Peyer's patch (tissue), 4 donors: ENCODE measurements around the gene ARHGEF25.

ENCODE experiments used
- CTCF ChIP-seq, 6 experiments: fragments of 450-650 bp in 4 of 6; fragments of 200-600 bp in 2 of 6; sonication (generic) in 1 of 6; IDR thresholded peaks; one replicate each; pipeline ENCODE4 v1.5.1; 2017 to 2019; ENCODE audit warnings: antibody characterized with exemption in 6 of 6, mild to moderate bottlenecking in 3 of 6, moderate library complexity in 1 of 6
- POLR2A ChIP-seq, 2 donors: fragments of 450-650 bp; IDR thresholded peaks; one replicate each; pipeline ENCODE4 v1.5.1; 2017; ENCODE audit warnings: antibody characterized with exemption in 2 of 2, mild to moderate bottlenecking in 2 of 2, moderate library complexity in 2 of 2

DNA sequence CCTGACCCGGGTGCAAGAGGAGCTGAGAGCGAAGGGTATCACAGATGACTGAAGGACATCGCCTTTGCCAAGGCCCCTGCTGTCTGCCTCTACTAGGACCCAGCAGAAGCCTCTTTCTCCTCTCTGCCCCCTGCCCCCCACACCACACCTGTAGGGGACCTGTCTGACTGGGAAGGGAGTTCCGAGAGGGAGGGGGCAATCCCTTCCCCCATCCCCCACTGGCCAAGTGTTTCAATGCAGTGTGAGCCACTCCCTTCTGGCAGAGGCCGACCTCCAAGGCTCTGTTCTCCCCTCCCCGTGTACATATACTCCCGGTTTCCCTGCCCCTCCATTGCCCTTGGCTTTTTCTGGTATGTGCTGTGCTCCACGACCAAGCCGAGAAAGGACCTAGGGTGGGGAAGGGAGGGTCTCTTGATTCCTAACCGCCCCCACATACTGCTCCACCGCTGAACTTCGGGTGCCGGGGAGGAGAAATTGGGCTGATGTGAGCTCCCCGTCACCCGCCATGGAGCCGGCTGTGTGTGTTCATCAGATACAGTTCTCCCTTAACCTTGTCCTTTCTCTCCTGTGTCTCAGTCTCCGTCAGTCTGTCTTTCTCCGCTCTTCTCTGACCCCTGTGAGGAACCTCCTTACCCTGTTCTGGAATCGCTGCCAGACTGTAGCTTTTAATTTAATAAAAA, 2.0 kb upstream of the ARHGEF25 start:
- TF ChIP-seq POLR2A (IDR thresholded peaks at IDR 0.05): no peak
- no peak for TF ChIP-seq CTCF (IDR thresholded peaks at IDR 0.05)
